K562 (cell line): ENCODE measurements around the gene SCAANT1. TPM values are rescaled to one million over a fixed set of nuclear protein-coding genes. Genes with fewer than 3 reads are reported as not detected.

Experiments used
- CREM ChIP-seq: IDR thresholded peaks from 2 replicates; pipeline ENCODE4 v1.6.1; 2014; ENCODE audit warnings: antibody characterized with exemption, low read depth
- CTCF ChIP-seq, 3 experiments: IDR thresholded peaks in 2 of 3; conservative IDR thresholded peaks in 1 of 3; 2 replicates each; pipeline ENCODE4 v1.5.1; 2011 to 2012; ENCODE audit warnings: low read length in 3 of 3, mild to moderate bottlenecking in 3 of 3, control low read depth in 2 of 3, improper control_type of control experiment in 1 of 3, inconsistent platforms in 1 of 3, low read depth in 1 of 3, mixed read lengths in 1 of 3, moderate library complexity in 1 of 3; ENCODE audit not compliant: insufficient read depth in 2 of 3
- FOSL1 ChIP-seq: fragments of 200-800 bp; sonication (Bioruptor generic); conservative IDR thresholded peaks from 2 replicates; pipeline ENCODE4 v1.6.1; 2016; ENCODE audit warnings: missing genetic modification characterization, missing compliant biosample characterization
- HDAC1 ChIP-seq, 2 experiments: fragments of 450-650 bp; IDR thresholded peaks; 2 replicates each; pipeline ENCODE4 v1.6.1; 2016 to 2017; ENCODE audit warnings: inconsistent platforms in 1 of 2, mild to moderate bottlenecking in 1 of 2, moderate library complexity in 1 of 2
- JUND ChIP-seq, 2 experiments: IDR thresholded peaks; 2 replicates in 1 of 2; 3 replicates in 1 of 2; pipeline ENCODE4 v1.6.1; 2011; ENCODE audit warnings: borderline replicate concordance in 2 of 2, low read depth in 2 of 2, low read length in 2 of 2, improper control_type of control experiment in 1 of 2, missing biosample characterization in 1 of 2, missing genetic modification characterization in 1 of 2, missing genetic modification reagents in 1 of 2
- MYC ChIP-seq, 2 experiments: fragments of 250-450 bp in 1 of 2; sonication (Bioruptor Pico) in 1 of 2; IDR thresholded peaks; 2 replicates each; pipeline versions ENCODE4 v1.5.1 to v1.6.1; 2012 to 2021; ENCODE audit warnings: low read depth in 2 of 2, borderline replicate concordance in 1 of 2, improper control_type of control experiment in 1 of 2, low read length in 1 of 2, mild to moderate bottlenecking in 1 of 2, moderate library complexity in 1 of 2
- SMAD4 ChIP-seq: fragments of 250-450 bp; sonication (Bioruptor Pico); conservative IDR thresholded peaks from 2 replicates; pipeline ENCODE4 v1.8.0; 2021; ENCODE audit warnings: inconsistent platforms, mild to moderate bottlenecking, moderate library complexity
- SNRNP70 ChIP-seq: fragments of 200-400 bp; formaldehyde crosslinking; optimal IDR thresholded peaks from 2 replicates; pipeline ENCODE3; 2017; ENCODE audit warnings: low read depth, low read length
- ZNF395 ChIP-seq: fragments of 200-800 bp; sonication (Bioruptor generic); IDR thresholded peaks from 2 replicates; pipeline ENCODE4 v1.6.1; 2017; ENCODE audit warnings: missing genetic modification characterization, missing compliant biosample characterization
- ZNF561 ChIP-seq: fragments of 450-650 bp; formaldehyde crosslinking; conservative IDR thresholded peaks from 2 replicates; pipeline ENCODE4 v1.4.0; 2020; ENCODE audit warnings: mild to moderate bottlenecking, moderate library complexity
- polyA plus RNA-seq, 8 experiments: library from polyadenylated mRNA; depleted of rRNA in 4 of 8; stranded (reverse) in 5 of 8; unstranded in 3 of 8; fragments of >200 nt; fragmentation: Nextera tagmentation in 2 of 8; fragmentation: Illumina TruSeq in 1 of 8; extraction: Ambion mirVana in 2 of 8; extraction: Trizol in 1 of 8; gene quantifications; 2 replicates each; pipeline versions ENCODE4 v1.2.1 to v1.2.3, GENCODE V29; 2011 to 2014; ENCODE audit warnings: inconsistent platforms in 1 of 8, missing spikeins in 1 of 8
- total RNA-seq, 7 experiments: library from RNA; depleted of rRNA in 6 of 7; stranded (reverse); fragments of >200 nt in 6 of 7; fragmentation: Illumina TruSeq in 2 of 7; extraction: Trizol in 2 of 7; gene quantifications; 2 replicates each; pipeline versions ENCODE4 v1.2.1 to v1.2.3, GENCODE V29; 2011 to 2021; ENCODE audit warnings: low replicate concordance in 1 of 7
- TF ChIP-seq, protein P1 (sequence below), 3 experiments: fragments of 200-800 bp in 1 of 3; fragments of 250-450 bp in 1 of 3; fragments of 450-650 bp in 1 of 3; sonication (Bioruptor Pico) in 1 of 3; sonication (Bioruptor generic) in 1 of 3; formaldehyde crosslinking in 1 of 3; IDR thresholded peaks; 2 replicates each; pipeline versions ENCODE4 v1.6.1 to v1.8.0; 2016 to 2022; ENCODE audit warnings: mild to moderate bottlenecking in 2 of 3, missing genetic modification characterization in 2 of 3, missing compliant biosample characterization in 1 of 3, moderate library complexity in 1 of 3
- TF ChIP-seq, protein P2 (sequence below): fragments of 450-650 bp; formaldehyde crosslinking; conservative IDR thresholded peaks from 2 replicates; pipeline ENCODE4 v1.4.0; 2022; ENCODE audit warnings: mild to moderate bottlenecking, missing genetic modification characterization

Gene SCAANT1
- total and polyA plus RNA-seq, 9 of the 15 experiments (the other 6 are each of a cell fraction or from before 2014, with no cell fraction given): not detected

DNA sequence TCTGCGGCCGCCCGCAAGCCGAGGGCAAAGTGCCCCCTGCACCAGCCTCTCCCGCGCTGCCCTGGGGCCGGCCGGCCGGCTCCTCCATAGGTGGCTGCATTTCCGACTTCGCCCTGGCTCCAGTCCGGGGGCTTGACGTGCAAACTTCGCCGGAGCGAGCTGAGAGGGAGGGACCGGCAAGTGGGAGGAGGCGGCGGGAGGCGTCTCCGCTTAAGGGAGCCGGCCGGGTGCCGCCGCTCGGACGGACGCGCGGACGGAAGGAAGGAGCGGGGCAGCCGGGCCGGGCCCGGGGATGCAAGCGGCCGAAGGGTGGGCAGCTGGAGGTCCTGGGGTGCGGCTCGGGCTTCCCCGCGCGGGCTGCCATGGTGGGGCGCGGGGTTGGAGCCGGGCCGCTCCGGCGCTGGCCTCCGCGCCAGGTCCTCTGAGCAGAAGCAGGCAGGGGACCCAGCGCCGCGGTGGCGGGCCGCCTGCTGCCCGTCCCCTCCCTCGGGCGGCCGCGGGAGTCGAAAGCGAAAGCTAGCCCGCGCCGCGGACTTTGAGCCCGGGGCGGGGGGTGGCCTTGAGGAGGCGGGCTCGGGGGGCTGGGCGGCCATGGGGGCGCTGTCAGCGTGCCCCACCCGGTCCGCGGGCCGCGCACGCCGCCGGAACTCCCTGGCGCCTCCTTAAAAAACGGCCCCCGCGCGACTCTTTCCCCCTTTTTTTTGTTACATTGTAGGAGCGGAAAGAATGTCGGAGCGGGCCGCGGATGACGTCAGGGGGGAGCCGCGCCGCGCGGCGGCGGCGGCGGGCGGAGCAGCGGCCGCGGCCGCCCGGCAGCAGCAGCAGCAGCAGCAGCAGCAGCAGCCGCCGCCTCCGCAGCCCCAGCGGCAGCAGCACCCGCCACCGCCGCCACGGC lies at the start of gene SCAANT1 (continued):
- TF ChIP-seq, protein P1, sequence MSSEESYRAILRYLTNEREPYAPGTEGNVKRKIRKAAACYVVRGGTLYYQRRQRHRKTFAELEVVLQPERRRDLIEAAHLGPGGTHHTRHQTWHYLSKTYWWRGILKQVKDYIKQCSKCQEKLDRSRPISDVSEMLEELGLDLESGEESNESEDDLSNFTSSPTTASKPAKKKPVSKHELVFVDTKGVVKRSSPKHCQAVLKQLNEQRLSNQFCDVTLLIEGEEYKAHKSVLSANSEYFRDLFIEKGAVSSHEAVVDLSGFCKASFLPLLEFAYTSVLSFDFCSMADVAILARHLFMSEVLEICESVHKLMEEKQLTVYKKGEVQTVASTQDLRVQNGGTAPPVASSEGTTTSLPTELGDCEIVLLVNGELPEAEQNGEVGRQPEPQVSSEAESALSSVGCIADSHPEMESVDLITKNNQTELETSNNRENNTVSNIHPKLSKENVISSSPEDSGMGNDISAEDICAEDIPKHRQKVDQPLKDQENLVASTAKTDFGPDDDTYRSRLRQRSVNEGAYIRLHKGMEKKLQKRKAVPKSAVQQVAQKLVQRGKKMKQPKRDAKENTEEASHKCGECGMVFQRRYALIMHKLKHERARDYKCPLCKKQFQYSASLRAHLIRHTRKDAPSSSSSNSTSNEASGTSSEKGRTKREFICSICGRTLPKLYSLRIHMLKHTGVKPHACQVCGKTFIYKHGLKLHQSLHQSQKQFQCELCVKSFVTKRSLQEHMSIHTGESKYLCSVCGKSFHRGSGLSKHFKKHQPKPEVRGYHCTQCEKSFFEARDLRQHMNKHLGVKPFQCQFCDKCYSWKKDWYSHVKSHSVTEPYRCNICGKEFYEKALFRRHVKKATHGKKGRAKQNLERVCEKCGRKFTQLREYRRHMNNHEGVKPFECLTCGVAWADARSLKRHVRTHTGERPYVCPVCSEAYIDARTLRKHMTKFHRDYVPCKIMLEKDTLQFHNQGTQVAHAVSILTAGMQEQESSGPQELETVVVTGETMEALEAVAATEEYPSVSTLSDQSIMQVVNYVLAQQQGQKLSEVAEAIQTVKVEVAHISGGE (CRISPR knock-in tag; IDR thresholded peaks at IDR 0.05): peak; percentile 82 to 98 (median 95)
- TF ChIP-seq MYC (IDR thresholded peaks at IDR 0.05; ENCODE audit: low read depth, low read length): peak; percentile 3; the same call in 1 of the 2 replicates
- TF ChIP-seq MYC (CRISPR knock-in tag; IDR thresholded peaks at IDR 0.05; ENCODE audit: borderline replicate concordance, low read depth): no peak
- TF ChIP-seq ZNF395 (CRISPR knock-in tag): peak; percentile 45; the same call in 1 of the 2 replicates
- TF ChIP-seq SNRNP70: no peak
- TF ChIP-seq JUND (IDR thresholded peaks at IDR 0.05; ENCODE audit: borderline replicate concordance, low read depth, low read length): peak; percentile 64; the same call in 1 of the 2 replicates
- TF ChIP-seq JUND (tag; IDR thresholded peaks at IDR 0.05; ENCODE audit: borderline replicate concordance, low read depth, low read length): peak; percentile 18; the same call in 1 of the 3 replicates
- peak in 1 of 2 experiments; percentile 37; a peak in 1 of 4 replicates for TF ChIP-seq HDAC1 (IDR thresholded peaks at IDR 0.05)
- TF ChIP-seq, protein P2, sequence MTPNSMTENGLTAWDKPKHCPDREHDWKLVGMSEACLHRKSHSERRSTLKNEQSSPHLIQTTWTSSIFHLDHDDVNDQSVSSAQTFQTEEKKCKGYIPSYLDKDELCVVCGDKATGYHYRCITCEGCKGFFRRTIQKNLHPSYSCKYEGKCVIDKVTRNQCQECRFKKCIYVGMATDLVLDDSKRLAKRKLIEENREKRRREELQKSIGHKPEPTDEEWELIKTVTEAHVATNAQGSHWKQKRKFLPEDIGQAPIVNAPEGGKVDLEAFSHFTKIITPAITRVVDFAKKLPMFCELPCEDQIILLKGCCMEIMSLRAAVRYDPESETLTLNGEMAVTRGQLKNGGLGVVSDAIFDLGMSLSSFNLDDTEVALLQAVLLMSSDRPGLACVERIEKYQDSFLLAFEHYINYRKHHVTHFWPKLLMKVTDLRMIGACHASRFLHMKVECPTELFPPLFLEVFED: no peak
- TF ChIP-seq CREM: peak; percentile 82
- TF ChIP-seq SMAD4 (CRISPR knock-in tag): 0 out of 2 replicates have a peak, but pooled peaks have one; percentile 15
- peak; percentile 54 for TF ChIP-seq FOSL1 (tag)
- TF ChIP-seq CTCF (IDR thresholded peaks at IDR 0.05 in 2 of 3, conservative IDR thresholded peaks at IDR 0.05 in 1 of 3; ENCODE audit: insufficient read depth in 2 of 3, low read depth in 1 of 3, low read length in 3 of 3): 0 out of 6 replicates have a peak, but pooled peaks of 1 of the 3 experiments have one; percentile 7
- TF ChIP-seq ZNF561 (CRISPR knock-in tag): no peak
